GM12864 (cell line): Measurements from ENCODE around the gene TNFAIP1.
"Not testable (repeated sequence)": the region's sequence is repeated elsewhere in the genome, so short reads cannot be mapped to it uniquely, and the experiment has no call there.

ENCODE experiments used
- DNase-seq: peaks from one replicate; pipeline ENCODE4 v3.0.0-alpha.2; 2011; ENCODE audit warnings: low read depth
- H3K4me3 ChIP-seq: 2 replicates; pipeline ENCODE4 v1.5.1; 2011; ENCODE audit warnings: mild to moderate bottlenecking, low read depth, low read length, control low read depth
- TF ChIP-seq, protein P1 (sequence below): IDR thresholded peaks from 2 replicates; pipeline ENCODE4 v1.5.1; 2011; ENCODE audit warnings: low read depth, mild to moderate bottlenecking, moderate library complexity, low read length, control low read depth, inconsistent platforms; ENCODE audit errors: missing control alignments

Gene TNFAIP1, protein sequence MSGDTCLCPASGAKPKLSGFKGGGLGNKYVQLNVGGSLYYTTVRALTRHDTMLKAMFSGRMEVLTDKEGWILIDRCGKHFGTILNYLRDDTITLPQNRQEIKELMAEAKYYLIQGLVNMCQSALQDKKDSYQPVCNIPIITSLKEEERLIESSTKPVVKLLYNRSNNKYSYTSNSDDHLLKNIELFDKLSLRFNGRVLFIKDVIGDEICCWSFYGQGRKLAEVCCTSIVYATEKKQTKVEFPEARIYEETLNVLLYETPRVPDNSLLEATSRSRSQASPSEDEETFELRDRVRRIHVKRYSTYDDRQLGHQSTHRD

DNA sequence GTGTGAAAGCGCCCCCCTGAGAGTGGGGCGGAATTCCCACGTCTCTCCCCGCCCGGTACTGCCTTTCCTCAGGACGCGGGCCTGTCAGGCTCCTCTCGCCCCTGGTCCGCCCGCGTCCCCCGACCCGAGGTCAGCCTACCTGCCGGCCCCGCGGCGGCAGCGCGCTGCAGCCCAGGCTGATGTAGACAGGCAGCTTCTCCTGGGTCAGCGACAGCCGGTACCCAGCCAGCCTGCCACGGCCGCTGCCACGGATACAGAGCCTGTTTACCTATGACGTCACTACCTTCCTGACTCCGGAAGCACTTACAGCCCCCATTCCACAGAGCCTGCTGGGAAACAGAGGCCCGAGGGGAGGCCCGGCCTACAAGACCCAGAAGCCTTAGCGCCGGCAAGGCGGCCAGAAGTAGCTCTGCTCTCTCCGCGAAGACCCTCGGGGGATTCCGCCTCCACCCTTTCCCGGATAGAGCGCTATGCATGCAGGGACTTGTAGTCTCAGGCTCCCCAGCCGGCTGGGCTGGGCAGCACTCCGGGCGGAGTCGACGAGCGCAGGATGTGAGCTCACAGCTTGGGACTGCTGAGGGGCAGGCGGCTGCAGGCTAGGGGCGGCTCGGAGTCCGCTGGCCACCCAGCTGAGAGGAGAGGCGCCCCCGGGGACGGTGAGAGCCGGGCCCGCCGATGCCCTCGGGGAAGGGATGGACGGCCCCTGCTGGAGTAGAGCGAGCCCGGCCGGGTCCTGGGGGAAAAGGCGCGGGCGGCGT, at the start of gene TNFAIP1, which contains the start of gene IFT20:
Gene TNFAIP1, plus strand, starts transcription at position 561 of the 758 bp plus-strand sequence. CDS start 3,761 bp downstream, outside the sequence.
Gene IFT20, minus strand, starts transcription at position 272 of the 758 bp plus-strand sequence. CDS start 3,487 bp downstream, outside the sequence.
- TF ChIP-seq, protein P1, sequence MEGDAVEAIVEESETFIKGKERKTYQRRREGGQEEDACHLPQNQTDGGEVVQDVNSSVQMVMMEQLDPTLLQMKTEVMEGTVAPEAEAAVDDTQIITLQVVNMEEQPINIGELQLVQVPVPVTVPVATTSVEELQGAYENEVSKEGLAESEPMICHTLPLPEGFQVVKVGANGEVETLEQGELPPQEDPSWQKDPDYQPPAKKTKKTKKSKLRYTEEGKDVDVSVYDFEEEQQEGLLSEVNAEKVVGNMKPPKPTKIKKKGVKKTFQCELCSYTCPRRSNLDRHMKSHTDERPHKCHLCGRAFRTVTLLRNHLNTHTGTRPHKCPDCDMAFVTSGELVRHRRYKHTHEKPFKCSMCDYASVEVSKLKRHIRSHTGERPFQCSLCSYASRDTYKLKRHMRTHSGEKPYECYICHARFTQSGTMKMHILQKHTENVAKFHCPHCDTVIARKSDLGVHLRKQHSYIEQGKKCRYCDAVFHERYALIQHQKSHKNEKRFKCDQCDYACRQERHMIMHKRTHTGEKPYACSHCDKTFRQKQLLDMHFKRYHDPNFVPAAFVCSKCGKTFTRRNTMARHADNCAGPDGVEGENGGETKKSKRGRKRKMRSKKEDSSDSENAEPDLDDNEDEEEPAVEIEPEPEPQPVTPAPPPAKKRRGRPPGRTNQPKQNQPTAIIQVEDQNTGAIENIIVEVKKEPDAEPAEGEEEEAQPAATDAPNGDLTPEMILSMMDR, result no peak
- DNase-seq, result peak; percentile 99
- H3K4me3 ChIP-seq, result peak within 1 kb of the TSS; percentile 77

DNA sequence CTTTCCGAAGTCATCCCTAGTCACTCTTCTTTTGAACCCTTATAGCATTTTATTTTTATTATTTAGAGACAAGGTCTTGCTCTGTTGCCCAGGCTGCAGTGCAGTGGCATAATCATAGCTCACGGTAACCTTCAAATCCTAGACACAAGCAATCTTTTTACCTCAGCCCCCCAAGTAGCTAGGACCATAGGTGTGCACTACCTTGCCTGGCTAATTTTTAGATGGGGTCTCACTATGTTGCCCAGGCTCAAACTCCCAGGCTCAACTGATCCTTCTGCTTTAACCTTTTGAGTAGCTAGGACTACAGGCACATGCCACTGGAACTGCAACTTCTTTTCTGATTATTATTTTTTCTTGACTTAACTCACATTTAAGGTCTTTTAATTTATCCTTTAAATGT, 49.6 kb upstream of the TNFAIP1 start:
- no peak for DNase-seq
- TF ChIP-seq, protein P1, result no peak

DNA sequence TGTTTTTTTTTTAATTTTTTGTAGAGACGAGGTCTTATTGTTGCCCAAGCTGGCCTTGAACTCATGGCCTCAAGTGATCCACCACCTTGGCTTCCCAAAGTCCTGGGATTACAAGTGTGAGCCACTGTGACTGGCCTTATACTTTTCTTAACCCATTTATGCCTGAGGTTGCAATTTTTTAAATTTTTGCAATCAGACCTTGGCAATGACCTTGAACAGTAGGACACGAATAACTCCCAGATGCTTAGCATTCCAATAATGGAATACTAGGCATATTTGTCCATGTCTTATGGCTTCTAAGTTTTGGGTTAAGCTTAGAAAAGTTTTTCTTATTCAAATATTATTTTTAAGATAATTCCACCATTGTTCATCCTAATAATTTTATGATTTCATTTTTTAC, 44.9 kb upstream of the TNFAIP1 start:
- no peak overlapping the region for H3K4me3 ChIP-seq
- no peak for DNase-seq
- TF ChIP-seq, protein P1, result no peak

More for the DNA sequence above, 49.6 kb upstream of the TNFAIP1 start:
- no peak overlapping the region for H3K4me3 ChIP-seq

DNA sequence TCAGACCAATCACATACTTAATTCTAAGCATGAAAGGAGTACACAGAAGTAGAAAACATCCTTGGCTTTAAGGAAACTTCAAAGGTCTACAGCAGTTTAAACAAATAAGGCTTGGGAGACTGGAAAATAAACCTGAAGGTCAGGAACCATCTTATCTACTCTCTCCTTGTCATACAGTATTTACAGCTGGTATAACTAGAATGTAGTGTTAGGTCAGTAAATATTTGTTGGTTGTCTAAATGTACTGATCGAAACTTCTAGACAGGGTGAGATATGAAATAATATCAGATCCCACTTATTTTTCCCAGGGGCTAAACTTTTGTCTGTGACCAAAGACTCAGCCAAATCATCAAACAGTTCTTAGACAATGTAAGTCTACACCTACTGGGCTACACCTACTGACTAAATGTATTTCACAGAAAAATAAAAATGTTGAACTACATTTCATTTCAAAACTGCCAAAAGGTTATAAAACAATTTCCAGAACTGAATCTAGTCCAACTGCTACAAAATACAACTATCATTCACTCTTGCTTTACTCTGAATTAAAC, 43.7 kb upstream of the TNFAIP1 start:
- no peak for DNase-seq
- TF ChIP-seq, protein P1, result no peak
- H3K4me3 ChIP-seq, result no peak overlapping the region

DNA sequence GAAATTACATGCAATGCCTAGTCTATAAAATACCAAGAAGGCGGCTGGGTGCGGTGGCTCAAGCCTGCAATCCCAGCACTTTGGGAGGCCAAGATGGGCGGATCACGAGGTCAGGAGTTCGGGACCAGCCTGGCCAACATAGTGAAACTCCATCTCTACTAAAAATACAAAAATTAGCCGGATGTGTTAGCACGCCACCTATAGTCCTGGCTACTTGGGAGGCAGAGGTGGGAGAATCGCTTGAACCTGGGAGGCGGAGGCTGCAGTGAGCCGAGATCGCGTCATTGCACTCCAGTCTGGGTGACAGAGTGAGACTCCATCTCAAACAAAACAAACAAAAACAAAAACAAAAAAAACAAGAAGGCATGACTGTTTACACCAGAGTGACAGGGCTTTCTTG, 42.7 kb upstream of the TNFAIP1 start:
- DNase-seq, H3K4me3 ChIP-seq: not testable (repeated sequence)

DNA sequence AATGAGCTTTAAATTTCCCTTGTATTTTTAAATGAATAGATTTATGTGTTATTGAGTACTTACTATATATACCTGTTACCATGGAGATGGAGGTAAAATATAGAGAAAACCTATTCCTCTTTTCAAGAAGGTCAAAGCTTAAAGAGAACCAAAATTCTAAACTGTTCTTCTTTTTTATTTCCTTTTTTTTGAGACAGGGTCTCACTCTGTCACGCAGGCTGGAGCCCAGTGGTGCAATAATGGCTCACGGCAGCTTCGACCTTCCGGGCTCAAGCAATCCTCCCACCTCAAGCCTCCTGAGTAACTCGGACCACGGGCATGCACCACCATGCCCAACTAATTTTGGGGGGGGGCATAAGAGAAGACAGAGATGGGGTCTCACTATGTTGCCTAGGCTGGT, 41.6 kb upstream of the TNFAIP1 start:
- no peak for DNase-seq
- H3K4me3 ChIP-seq, result no peak overlapping the region
- TF ChIP-seq, protein P1, result no peak
